Testis (tissue), 2 donors: ENCODE data around the gene CAMK2B.

ENCODE experiments used
- CTCF ChIP-seq, 3 experiments: fragments of 450-650 bp in 2 of 3; fragments of 200-600 bp in 1 of 3; sonication (generic) in 1 of 3; IDR thresholded peaks; one replicate each; pipeline ENCODE4 v1.5.1; 2016 to 2019; ENCODE audit warnings: antibody characterized with exemption in 3 of 3, mild to moderate bottlenecking in 2 of 3, moderate library complexity in 1 of 3
- POLR2A ChIP-seq: fragments of 450-650 bp; IDR thresholded peaks from one replicate; pipeline ENCODE4 v1.6.1; 2017; ENCODE audit warnings: antibody characterized with exemption, mild to moderate bottlenecking, moderate library complexity

GRCh38 chr7:44294325-44295069 lies 30.9 kb downstream of the CAMK2B start:
- TF ChIP-seq POLR2A (no peak), CTCF (IDR thresholded peaks at IDR 0.05) (no peak)
